Measurements from ENCODE around the gene HTT-AS.

GRCh38 chr4:3122081-3122563, 47.8 kb upstream of the HTT-AS start:
- no peak for TF ChIP-seq CTCF (IDR thresholded peaks at IDR 0.05; ENCODE audit: insufficient read depth, low read length, poor library complexity, severe bottlenecking)
- TF ChIP-seq EZH2phosphoT487 (conservative IDR thresholded peaks at IDR 0.05; ENCODE audit: low read length) = no peak
